GM18508 (cell line): ENCODE results near the gene APCDD1L.

Experiments
- ATAC-seq: cut with Tn5 transposase; IDR thresholded peaks from one replicate; pipeline ENCODE4 v1.9.1; 2021; ENCODE audit warnings: moderate number of reproducible peaks; ENCODE audit not compliant: insufficient read depth, unreplicated experiment

APCDD1L gene

DNA sequence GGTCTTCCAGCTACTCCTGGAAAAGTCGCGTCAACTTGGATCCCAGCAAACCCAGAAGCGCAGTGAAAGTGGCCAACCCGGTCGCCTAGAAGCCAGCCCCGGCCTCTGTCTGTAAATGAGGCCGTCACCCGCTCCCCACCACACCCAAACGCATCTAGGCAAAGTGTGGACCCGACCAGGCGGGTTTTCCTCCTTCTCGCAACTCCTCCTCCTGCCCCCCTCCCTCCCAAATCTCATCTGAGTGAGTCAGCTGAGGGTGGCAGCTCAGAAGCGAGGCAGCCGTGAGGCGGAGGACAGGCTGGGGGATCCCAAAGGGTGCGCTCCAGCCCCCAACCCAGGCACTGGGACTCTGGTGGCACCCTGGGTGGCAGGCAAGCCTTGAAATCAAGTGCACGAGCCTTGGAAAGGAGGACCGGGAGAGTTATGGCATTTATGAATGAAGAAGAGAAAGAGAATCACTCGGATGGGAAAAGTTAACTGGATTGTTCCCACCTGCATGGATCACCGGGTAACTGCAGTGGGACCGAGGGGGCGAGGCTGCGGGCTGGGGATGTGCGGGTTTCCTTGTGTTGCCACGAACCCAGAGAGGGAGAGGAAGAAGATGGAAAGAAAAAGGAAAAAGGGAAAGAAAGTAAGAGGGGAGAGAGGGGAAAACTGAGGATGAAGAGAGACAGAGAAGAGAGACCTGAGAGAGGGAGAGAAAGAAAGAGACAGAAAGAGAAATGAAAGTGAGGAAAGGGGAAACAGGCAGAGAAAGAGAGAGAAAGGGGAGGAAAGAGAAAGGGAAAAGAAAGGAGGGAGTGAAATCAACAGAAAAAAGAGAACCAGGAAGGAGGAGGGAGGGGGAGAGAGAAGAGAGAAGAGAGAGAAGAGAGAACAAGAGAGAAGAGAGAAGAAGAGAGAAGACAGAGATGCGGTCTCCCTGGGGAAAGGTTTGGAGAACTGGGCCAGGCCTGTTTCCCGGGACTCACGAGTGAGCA lies at the start of gene APCDD1L:
APCDD1L (minus strand) TSS at position 167 of the 980 bp plus-strand sequence. CDS start 692 bp downstream, outside the sequence.
- ATAC-seq, result no peak

DNA sequence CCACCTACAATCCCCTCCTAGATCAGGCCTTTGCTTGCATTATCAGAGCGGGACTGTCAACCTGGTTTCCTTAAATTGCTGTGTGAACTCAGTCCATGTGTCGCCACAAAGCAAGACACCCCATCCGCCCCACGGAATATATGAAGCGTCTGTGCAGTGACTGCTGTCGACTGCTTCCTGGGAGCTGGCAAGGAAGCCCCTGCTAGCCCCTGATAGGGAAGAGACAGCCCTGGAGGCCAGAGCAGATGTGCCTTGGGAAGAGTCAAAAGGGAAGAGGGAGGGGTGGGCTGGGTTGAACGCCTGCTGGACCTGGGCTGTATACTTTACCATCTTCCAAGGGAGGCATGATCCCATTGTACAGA lies 44.1 kb upstream of the APCDD1L start:
- no peak for ATAC-seq

DNA sequence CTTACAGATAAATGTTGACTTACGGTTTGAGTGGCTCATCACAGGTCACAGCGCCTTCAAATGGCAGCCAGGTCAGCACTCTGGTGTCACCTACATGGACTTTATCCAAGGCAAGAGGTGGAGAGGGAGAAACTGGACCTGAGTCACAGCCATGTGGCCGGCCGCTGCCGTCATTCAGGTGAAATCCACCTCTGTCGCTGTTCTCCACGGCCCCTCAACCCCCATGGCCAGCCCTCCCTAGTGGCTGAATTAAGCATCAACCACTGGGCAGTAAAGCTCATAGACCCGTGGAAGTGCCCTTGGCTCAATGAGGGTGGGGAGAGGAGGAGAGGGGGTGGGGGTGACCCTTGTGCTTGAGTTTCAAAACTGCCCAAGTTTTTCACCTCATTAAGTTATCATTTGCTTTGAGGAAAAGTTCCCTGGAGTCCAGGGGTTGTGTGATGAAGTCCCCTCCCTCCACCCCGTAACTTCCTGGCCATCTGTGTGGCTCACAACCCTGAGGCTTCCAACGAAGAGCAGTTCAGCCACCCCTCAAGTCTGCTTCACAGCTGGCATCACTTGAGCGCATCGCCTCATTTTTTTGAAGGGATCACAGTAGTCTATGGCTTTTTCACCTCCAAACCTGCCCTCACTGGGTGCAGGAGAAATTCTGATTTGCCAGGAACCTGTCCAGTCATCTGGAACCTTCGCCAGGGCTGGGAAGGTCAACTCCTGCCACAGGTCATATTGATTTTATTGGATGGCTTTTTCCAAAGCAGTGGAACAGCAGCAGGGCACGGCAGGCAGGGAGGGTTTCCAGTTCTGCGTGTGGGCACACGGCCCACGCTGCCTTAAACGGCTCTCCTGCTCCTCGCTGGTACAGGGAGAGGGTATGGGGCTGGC lies 43.5 kb upstream of the APCDD1L start:
- ATAC-seq, result no peak

DNA sequence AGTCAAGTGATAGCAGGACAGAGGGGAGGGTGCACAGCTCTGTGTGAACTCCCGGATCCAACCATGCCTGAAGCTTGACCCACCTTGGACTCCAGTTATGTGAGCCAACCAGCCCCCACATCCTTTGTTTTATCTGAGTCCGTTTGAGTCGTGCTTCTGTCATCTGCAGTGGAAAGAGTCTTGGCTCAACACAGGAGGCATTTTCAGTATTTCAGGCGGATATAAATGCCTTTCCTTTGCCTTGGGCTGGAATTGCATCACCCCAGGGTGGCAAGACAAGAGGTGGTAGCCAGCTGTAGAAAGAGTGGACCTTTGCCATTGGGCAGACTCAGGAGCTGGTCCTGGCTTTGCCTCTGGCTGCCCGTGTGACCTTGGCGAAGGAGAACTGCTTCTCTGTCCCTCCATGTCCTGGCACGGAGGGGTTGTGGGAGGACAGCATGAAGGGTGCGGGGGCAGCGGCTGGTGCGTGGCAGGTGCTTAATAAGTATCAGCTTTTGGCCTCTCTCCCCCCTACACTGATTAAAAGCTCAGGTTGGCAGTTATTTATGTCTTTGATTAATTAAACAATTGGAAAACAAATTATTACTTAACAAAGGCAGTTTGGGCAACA lies 42.6 kb upstream of the APCDD1L start:
- no peak for ATAC-seq

- ATAC-seq, result no peak
Measured at GRCh38 chr20:58556961-58557360, 41.8 kb upstream of the APCDD1L start.

DNA sequence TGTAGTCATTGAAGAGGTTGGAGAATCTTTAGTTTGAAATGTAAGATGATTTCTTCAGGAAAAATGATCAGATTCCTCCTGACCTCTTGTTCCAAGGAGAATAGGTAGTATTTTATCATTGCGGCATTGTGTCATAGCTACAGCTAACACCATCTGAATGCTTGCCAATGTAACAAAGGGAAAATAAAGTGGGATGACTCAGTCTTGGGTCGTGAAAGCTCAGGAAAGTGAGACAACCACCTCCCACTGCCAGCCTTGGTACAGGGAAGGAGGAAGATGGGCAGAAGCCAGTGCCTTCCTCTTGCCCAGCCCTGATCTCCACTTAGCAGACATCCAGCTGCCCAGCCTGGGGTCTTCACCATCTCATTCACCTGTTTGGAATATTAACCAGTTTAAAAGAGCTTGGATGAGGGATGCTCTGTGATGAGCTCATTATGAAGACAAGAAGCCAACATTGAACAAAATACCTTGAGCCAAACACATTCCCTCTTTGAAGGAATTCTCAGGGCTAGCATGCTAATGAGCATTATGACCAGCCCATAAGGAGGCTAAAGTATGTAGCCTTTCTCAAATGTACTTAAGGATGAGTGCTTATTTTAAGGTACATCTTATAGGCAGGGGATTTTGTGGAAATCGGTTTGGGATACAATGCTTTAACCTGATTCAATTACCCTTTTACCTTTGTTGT lies 40.0 kb upstream of the APCDD1L start:
- ATAC-seq, result no peak

- no peak for ATAC-seq
Measured at GRCh38 chr20:58554541-58554940, 39.3 kb upstream of the APCDD1L start.

GRCh38 chr20:58553841-58554240 lies 38.6 kb upstream of the APCDD1L start:
- no peak for ATAC-seq

- ATAC-seq, result no peak
Measured at GRCh38 chr20:58553166-58553696, 38.0 kb upstream of the APCDD1L start.

DNA sequence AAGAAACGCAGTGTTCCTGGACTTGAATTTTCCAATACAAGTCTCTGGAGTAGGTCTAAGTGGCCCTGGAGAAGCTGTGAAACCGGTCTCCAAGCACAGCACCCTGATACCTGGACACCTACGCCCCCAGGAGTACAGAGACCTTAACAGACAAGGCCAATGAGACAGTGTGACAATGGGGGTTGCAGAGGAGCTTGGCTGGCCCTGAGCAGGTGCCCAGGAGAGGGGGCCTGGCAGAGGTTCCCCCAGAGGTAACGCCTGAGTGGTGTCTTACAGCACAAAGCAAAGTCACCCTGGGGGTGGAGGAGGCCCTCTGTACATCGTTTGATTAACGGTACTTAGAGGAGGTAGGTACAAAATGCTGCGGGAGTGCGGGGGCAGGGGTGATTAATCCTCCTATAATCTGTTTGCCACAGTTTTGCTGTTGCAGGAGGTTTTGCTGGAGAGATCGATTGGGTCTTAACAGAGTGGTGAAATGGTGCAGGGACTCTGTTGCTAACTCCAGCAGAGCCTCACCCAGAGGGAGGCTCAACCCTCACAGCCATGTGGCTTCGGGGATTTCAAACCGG lies 37.3 kb upstream of the APCDD1L start:
- ATAC-seq, result no peak

- ATAC-seq, result no peak
Measured at GRCh38 chr20:58551631-58552030, 36.4 kb upstream of the APCDD1L start.

DNA sequence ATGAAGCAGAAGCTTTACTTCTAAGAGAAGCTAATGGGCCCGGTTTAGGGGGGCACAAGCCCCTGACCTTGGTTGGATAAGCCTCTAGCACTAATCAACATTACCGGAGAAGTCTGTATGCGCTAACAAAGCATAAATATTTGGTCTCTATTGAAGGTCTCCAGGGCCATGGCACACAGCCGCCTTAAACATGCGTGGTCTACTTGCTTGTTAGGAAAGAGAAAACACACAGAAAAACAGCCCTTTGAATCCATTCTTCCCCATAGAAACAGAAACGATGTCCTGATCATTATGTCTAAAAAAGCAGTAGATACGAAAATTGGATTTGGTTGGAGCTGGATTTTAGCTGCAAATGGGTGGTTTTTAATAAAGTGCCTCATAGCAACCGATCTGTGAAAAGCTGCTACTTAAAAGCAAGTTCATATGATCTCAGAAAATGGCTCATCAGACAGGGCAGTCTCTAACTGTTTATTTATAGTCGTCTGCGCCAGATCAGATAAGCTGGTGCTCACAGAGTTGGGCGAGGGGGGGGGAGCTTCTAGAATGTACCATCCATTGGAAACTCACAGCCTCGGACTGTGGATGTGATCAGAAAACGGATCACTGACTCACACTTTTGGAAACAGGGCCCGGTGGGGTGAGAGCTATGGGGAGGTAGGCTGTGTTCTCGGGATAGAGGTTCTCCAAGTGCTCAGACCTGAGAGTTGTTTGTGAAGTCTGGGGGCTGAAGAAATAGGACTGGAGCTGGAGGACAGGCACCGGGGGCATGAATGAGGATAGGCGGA lies 35.3 kb upstream of the APCDD1L start:
- ATAC-seq, result no peak

DNA sequence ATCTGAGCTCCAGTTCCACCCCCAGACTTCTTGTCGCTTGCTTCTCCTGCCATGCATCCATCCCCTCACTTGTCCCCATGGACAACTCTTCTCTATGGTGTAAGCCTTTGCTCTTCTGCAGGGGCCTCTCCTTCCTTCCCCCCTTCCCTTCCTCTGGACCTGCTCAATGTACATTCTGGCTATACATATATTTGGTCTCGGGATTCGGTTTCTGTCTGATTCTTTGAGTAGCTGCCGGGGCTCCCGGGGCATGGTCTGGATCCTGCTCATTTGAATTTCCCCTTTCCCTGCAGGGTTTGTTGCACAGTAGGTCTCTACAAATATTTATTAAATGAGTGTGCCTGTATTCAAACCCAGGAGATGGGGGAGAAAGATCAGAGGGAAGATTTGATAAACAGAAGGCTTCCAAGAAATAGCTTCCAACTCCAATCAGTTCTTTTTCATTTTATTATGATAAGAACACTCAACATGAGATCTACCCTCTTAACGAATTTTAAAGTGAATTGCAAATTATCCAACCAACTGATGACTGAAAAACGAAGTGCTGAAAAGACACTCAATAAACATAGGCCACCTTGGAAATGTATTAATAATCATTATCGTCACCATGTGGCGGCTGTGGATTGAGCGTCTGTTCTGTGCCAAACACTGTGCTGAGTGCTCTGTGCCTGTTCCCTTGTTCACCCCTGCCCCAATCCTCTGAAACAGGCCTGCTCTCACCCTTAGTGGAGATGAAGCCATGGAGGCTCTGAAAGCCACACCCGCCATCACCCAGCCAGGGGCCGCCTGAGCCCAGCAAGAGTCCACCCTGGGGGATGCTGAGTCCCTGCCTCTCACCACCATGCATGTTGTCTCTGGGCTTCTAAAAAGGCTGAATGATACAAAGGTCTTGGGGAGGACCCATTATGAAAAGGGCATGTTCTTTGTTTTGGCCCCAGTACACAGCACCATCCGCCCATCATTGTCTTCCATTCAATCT lies 34.3 kb upstream of the APCDD1L start:
- ATAC-seq, result no peak

DNA sequence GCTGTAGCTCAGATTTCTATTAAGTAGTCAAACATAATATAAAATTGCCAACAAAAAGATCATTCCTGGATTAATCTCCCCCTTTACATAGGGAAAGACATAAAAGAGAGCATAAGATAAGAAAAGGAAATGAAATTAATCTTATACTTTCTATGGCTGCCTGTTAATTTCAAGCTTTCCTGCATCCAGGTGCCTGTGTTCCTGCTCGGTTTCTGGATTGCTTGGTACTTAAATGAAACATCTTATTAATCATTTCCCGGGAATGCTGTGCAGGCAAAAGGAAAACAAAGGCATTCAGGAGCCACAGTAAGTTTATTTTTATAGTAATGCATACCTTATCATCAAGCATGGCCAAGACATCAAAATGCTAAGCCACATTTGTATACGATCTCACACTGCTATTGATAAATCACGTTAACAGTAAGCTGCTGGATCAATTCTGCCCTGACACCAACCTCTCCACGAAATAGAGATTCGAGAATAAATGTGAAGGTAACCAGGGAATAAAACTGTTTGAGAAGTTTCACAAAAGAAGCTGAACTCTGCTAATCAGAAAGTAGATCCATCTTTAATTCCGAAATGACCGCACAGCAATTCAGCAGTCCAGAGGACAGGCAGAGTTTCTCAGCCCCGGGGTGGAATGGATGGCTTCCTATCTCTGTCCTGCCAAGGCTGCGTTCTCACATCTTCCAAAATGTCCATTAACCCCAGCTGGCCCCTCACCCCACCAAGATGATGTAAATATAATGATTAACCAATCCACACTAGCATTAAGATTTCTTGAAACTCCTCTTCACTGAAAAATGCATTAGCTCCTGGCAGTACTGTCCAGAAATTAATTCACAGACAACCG lies 32.6 kb upstream of the APCDD1L start:
- no peak for ATAC-seq

DNA sequence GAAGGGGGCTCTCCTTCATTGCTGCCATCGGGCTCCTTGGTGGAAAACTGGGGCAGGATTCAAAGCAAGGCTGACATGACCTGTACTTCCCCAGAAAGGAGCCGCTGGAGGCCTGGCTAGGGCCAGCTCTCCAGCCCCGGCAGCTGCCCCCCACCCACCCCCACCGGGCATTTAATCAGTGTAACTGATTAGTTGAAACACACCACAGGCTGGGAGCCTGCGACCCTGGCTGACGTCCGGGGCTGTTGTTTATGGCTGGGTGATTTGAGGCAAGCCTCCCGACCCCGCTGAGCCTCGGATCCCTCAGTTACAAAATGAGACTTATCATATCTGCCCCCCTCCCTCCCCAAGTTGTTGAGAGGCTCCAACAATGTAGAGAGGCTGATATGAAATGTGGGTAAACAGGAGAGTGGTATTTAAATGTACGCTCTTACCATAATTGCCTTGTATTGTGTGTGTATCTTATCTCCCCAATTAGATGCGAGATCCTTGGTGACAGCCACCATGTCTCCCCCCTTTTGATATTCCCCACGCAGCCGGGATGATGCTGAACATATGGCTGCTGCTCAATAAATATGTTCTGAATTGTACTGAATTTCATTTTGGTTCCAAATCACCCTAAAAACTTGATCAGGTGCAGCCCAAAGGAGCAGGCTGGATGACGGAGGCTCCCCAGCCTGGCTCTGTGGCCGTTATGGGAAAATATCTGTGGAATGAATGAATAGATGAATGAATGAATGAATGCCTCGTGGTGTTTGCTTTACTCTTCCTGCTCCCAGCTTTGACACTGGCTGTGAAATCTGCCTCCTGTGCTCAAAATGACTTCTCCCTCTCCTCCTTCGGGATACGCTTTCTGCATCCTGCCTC lies 31.8 kb upstream of the APCDD1L start:
- no peak for ATAC-seq

DNA sequence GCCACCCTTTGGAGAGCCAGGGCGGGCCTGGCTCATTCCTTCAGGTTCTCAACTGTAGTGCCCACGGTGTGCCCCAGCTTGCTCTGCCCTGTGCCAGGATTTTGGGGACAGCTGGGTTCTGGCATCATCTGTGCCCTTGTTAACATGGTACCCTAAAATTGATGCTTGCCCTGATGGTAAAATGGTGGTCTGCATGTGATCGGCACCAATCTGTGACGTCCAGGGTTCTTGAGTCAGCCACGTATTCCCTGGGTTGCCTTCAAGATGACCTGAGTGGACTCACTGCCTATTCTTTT lies 31.2 kb upstream of the APCDD1L start:
- no peak for ATAC-seq
